ENCODE data around the gene RBM28.
"Not testable (repeated sequence)": the region's sequence is repeated elsewhere in the genome, so short reads cannot be mapped to it uniquely, and the experiment has no call there.

RBM28 gene

DNA sequence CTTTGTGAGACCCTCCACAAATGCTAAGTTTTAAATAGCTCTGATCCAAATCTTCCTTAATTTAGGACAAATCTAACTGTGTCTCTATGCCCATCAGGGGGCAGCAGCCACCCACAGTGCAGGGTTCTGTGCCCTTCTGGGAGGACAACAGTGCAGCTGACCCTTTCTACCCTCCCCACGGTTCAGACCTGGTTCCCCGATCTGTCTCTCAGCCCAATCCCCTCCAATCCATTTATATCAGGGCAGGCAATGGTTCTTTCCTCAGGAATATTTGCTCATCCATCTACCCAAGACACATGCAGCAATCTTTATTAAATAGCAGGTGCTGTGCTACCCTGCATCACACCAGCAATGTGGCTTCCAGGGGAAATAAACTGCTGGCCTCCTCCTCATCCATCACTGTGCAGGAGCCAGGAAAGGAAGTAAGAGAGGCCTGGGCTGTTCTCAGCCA is 4.0 kb upstream of the RBM28 start:
- DNase-seq: peak; percentile 29 to 43

- no peak for DNase-seq
Measured at GRCh38 chr7:128344431-128344774, 695 bp upstream of the RBM28 start.

- no peak for DNase-seq
Measured at GRCh38 chr7:128341733-128342132, 2.0 kb downstream of the RBM28 start.

DNA sequence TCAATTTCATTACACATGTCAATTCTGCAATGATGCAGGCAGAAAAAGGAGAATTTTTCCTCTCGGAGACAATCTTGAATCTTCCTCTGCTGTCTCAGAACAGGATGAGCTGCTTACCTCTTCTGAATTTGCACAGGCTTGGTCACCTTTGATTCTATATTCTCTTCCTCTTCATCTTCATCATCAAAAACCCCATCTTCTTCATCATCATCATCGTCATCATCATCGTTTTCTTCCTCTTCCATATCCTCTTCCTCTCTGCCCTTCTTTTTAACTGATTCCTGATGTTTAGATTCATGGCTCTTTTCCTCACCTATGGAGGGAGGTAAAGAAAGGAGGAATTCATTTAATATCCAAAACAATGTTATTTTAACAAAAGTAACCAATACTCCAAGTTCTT is 8.0 kb downstream of the RBM28 start:
- DNase-seq: no peak

- no peak for DNase-seq
Measured at GRCh38 chr7:128324368-128324680, 19.4 kb downstream of the RBM28 start.

DNA sequence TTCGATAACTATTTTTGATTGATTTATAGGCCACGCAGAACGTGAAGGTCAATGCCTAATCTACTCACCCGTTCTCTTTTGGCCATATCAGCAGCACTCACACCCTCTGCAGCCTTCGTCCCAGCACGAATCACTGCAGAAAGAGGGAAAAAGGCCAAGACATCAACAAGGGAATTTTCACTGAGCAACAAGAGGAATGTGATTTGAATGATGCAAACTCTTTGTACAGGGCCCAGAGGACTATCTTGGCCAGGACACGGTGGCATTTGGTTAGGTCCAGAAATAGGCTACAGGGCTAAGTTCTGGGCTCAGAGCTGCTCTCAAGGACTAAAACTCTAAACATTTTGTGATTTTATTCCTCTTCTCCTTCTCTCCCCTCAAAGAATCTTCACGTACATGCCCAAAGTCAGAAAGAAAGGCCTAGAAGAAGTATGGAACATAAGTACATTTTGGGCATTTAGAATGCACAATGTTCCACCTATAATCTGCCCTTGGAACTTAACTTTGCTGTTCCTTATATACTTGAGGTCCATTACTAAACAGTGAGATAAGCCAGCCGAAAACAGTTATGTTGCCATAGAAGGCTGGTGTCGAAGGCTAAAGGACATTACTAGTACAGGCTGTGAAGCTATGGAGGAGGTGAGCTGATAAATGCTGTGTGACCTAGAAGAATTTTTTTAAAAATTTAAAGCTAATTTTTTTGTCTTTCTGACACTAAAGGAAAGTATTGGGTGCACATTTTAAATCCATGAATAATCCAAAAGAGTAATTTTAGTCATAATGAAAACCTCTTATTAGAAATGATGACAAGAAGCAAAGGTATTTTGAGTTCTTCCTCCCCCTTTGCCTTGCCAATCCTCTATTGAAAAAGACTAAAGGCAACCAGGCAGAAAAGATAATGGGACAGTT is 20.0 kb downstream of the RBM28 start:
- no peak for DNase-seq

DNA sequence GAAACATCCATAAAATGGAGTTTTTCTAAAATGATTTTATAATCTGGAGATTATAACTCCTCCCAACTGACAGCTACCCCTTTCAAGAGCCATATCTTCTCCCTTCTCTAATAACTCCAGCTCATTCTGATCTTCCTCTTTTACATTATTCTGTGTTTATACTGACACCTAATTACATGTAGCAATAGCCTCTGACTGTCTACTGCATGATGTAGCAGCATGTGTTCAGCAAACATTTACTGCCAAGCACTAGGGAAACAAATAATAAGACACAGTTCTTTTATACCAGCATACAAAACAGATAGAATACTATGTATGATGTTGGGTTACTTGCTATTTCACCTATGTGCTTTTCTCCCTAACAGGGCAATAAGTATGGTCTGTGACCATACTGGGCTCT is 20.7 kb downstream of the RBM28 start:
- no peak for DNase-seq

DNA sequence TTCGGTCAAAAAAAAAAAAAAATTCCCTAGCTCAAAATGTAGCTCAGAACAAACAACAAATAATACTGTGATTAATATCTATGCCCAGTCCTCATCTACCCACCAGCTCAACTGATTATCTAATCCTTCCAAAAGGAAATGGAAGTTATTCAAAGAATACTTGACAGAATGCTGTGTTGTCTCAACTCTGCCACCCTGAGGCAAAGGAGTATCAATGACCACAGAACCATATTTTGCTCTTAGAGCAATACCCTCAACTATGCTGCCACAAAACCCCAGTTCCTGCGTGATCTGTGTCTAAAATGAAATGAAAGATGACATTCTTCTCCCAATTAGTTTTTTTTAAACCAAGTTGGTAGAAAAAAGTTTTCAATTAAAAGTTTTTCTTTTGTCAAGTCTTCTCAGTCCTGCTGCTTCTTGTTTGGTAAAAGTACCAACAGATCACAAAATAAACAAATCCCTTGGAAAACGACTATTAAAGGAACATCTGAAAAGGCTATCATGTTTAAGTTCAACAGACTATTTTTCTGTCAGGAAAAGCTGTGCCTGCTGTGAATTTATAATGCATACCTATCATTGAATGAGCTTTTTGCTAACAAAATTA is 21.6 kb downstream of the RBM28 start:
- DNase-seq: peak in 1 of 2 donors; percentile 8

DNA sequence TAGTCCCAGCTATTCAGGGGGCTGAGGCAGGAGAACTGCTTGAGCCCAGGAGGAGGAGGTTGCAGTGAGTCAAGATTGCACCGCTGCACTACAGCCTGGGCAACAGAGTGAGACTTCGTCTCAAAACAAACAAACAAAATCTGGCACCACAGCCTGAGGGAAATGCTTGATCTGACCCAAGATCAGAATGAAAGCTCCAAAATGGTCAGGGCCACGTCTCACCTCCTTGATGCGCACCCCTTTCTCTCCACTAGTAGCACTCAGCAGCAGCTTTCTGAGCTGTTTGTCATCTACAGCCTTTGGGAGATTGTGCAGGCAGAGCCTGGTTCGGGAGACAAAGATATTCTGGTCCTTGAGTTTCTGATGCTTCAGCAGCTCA is 22.7 kb downstream of the RBM28 start:
- no peak for DNase-seq

GRCh38 chr7:128318691-128319090 is 25.0 kb downstream of the RBM28 start:
- DNase-seq: no peak

DNA sequence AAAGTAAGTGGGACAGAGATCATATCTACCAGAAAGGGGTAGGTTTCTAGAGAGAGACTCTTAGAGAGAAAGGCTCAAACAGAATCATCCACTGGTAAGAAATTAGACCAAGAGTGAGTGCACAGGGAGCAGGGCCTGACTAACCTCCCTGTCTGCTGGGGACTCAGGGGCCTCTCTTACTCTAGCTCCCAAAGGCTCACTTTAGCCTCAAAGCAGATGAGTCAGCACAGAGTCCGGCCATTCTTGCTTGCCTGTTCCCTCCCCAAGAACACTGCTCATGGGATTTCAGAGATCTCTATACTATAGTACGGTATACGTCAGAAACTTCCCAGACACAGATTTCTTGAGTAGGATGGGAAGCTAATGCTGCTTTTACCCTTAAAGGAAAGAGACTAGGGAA is 32.7 kb downstream of the RBM28 start:
- DNase-seq: no peak

DNA sequence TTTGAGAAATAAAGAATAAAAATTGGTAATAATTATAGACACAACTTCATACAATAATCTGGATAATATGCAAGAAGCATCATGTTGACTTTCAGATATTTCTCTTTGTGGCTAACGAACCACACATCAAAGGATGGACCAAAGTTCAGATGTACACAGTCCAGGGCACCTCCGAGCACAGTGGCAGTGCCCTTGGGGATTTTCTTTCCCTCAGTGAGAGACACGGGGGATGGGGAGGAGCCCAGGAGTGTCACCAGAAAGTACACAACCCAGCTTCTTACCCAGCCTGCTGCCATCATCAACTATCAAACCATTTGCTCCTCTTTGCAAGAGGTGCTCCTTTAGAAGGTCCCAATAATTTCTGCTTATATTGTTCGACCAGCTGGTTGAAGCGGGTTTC is 33.2 kb downstream of the RBM28 start:
- no peak for DNase-seq

DNA sequence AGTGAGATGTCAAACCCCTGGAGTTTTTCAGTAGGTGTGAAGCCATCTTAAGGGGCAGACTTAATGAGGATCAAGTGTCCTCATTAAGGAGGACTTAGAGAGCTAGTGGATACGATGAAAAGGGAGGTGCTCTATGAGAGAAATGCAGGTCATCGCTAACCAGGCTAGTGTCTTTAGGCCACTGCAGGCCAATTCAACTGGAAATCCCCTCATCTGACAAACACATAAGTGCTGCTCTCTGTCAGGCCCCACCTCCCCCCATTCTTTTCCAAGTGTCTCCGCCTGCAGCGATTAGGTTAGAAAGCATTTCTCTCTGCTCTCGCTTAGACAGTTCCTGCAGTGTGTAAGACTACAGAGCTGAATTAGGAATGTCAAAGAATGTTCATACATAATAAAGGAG is 33.7 kb downstream of the RBM28 start:
- DNase-seq: no peak

DNA sequence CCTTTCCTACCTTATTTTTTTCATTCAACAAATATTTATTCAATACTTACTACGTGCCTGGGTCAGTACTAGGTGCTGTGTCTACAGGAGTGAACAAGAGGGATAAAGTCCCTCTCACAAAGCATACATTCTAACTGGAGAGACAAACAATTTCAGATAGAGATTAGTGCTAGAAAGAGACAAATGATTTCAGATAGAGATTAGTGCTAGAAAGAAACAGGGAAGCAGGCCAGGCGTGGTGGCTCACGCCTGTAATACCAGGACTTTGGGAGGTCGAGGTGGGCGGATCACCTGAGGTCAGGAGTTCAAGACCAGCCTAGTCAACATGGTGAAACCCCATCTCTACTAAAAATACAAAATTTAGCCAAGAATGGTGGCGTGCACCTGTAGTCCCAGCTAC is 34.6 kb downstream of the RBM28 start:
- DNase-seq: no peak

GRCh38 chr7:128307061-128307460 is 36.6 kb downstream of the RBM28 start:
- no peak for DNase-seq

DNA sequence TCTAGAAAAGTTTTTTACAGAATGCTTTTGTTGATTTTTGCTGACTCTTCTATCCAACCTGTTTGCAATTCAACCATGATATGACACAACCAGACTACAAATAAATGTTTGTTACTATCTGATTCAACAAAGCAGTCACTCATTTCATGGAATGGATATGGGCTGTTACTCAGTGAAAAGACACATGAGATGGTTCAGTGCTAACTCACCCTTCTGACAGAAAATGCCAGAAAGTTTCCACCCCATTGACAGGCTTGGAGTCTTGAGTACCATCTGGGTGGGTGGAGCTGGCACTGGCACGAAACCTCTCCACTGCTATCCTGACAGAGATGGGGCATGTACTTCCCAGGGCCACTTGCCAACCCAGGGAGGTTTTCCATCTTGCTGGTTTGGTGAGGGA is 39.5 kb downstream of the RBM28 start:
- no peak for DNase-seq

- DNase-seq: no peak
Measured at GRCh38 chr7:128303643-128304042, 40.1 kb downstream of the RBM28 start.

DNA sequence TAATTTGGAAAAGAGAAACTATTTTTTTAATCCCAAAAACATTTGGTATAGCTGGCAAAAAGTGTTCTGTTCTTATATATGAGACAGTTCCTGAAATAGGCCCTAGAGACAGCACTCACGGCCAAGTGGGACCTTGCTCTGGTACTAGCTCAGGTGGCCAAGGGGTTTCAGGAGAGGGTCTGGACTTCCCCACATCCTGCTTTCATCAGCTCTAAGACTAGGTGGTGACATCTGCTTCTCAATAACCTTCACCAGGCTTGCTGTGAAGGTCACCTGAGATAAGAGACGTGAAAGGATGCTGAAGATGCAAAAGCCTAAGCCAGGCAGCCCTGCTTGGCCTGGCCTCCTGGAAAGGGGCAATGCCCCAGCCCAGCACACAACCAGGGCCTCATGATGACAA is 40.6 kb downstream of the RBM28 start:
- no peak for DNase-seq

- DNase-seq: no peak
Measured at GRCh38 chr7:128302139-128302538, 41.6 kb downstream of the RBM28 start.

DNA sequence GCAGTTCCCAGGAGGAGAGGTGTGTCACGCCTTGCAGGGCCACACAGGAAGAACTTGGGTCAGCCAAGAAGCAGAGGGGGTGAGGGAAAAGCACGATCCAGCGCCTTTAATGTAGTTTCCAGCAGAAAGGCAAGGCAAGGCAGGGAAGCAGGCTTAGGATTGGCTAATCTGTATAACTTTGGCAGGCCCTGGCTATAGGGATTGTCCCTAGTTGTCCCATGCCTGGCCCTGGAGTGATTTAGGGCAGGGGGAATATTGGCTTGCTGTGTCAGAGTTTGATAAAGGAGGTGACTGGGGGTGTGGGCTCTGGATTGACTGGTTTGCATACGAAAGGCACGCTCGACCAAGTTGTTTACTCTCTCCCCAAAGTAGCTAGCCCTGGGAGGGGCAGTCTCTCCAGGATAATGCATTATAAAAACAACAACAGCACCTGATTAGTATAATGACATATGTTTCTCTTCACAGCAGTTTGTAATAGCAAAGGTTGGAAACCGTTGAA is 44.5 kb downstream of the RBM28 start:
- DNase-seq: no peak

- DNase-seq: not testable (repeated sequence)
Measured at GRCh38 chr7:128298004-128298403, 45.7 kb downstream of the RBM28 start.

- DNase-seq: no peak
Measured at GRCh38 chr7:128287556-128287955, 56.2 kb downstream of the RBM28 start.

DNA sequence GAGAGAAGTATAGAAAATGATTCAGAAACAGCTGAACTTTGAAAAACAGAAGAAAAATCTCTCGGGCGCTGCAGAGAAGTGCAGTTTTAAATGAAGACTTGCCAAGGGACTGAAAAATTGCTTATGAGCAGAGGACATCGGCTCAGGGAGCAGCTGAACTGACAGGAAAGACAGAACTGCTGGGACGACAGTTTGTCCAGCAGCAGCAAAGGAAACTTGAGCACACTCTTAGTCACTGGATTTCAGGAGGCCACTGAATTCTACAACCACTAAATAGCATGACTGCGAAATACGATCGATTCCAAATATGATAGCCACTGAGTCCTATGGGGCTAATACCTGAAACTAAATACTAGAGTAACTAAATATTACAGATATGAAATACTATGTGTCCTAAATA is 59.6 kb downstream of the RBM28 start:
- no peak for DNase-seq

DNA sequence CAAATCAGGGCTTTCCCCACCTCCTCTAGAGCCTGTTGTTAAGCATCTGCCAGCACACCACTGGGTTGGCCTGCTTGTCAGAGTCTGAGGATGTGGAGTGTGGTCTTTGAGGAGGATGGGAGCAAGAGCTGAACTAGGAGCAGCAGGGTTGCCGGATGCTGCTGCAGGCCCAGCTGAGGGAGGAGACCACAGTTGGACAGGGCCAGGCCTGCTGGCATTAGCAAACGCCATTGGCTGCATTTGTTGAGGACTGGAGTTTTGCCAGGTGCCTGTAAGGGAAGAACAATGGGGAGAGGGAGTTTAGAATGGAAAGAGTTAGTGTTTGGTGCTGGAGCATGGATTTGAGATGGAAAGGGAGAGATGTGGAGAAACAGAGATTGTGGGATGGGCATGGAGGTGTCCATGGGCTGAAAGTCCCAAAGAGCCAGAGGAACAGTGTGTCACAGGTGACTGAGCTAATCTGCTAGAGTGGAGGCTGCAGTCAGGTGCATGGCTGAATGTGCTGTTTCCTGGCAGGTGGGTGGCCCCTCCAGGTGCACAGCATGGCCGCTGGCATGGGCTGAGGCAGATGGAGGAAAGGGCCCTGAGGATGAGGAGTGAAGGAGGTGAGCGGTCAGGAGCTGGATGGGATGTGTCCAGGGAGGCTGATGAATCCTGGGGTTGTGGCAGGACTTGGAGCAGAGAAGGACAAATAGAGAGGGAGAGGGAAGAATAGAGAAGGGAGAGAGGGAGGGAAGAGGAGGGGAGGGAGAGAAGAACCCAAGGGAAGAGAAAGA is 61.9 kb downstream of the RBM28 start:
- DNase-seq: no peak

Data from activated CD4-positive, alpha-beta T cell treated with anti-CD3 and anti-CD28 coated beads for 4 hours (primary cell).